GM12878 (cell line): ENCODE data around the gene SLC44A4. TPM values are rescaled to one million over a fixed set of nuclear protein-coding genes. Genes with fewer than 3 reads are reported as not detected.

ENCODE experiments used
- ATAC-seq: fragments of 200-7000 bp; cut with Tn5 transposase; 3 replicates; pipeline ENCODE4 v1.9.1; 2020; ENCODE audit warnings: mild to moderate bottlenecking, moderate library complexity
- BruUV-seq: library from RNA; stranded (reverse); fragments of 400-500 nt; replicated peaks from 2 replicates; lab custom pipeline; 2021; lab: Mats Ljungman, UMichigan
- CTCF ChIA-PET: fragments of 300-600 bp; sonication (Branson Sonifier 250); formaldehyde crosslinking; extraction: SDS; loops from one replicate; lab custom pipeline; 2021; ENCODE audit warnings: inconsistent platforms; lab: Yijun Ruan, JAX
- POLR2A ChIA-PET: fragments of 350-600 bp; formaldehyde crosslinking; extraction: SDS; loops from one replicate; lab custom pipeline; 2021; ENCODE audit warnings: inconsistent platforms; lab: Charles Lee
- RAD21 ChIA-PET: fragments of 300-600 bp; sonication (Branson Sonifier 250); formaldehyde crosslinking; loops from one replicate; lab custom pipeline; 2023; ENCODE audit warnings: antibody characterized with exemption; ENCODE audit not compliant: unreplicated experiment; lab: Charles Lee
- SMC1A ChIA-PET: fragments of 300-600 bp; sonication (Branson Sonifier 250); formaldehyde crosslinking; loops from one replicate; lab custom pipeline; 2023; ENCODE audit not compliant: unreplicated experiment, uncharacterized antibody; lab: Charles Lee
- DNase-seq: peaks from one replicate; pipeline ENCODE4 v3.0.0-alpha.2; 2011; ENCODE audit warnings: low read depth, low spot score
- FAIRE-seq: peaks from 3 replicates; lab custom pipeline; 2011; peaks lifted over from hg19 to GRCh38; lab: Jason Lieb, UNC
- H2AFZ ChIP-seq: 2 replicates; pipeline ENCODE4 v1.6.0; 2011; ENCODE audit warnings: low read depth, low read length, control low read depth; ENCODE audit not compliant: control insufficient read depth
- H3K27ac ChIP-seq: 2 replicates; pipeline ENCODE4 v1.5.1; 2011; ENCODE audit warnings: control low read depth; ENCODE audit not compliant: control insufficient read depth, insufficient read depth
- H3K27me3 ChIP-seq, 2 experiments: replicated peaks in 1 of 2; 2 replicates each; pipeline versions ENCODE4 v1.6.0 to v1.6.1; 2011; ENCODE audit warnings: low read length in 1 of 2; ENCODE audit not compliant: control insufficient read depth in 2 of 2, insufficient read depth in 2 of 2
- H3K36me3 ChIP-seq, 2 experiments: 2 replicates each; pipeline ENCODE4 v1.5.1; 2011; ENCODE audit warnings: low read length in 1 of 2; ENCODE audit not compliant: control insufficient read depth in 2 of 2, insufficient read depth in 2 of 2
- H3K4me1 ChIP-seq: 2 replicates; pipeline ENCODE4 v1.6.1; 2011; ENCODE audit warnings: mild to moderate bottlenecking, low read length, moderate library complexity, mixed read lengths; ENCODE audit not compliant: control insufficient read depth, insufficient read depth
- H3K4me2 ChIP-seq: 2 replicates; pipeline ENCODE4 v1.6.0; 2011; ENCODE audit warnings: control low read depth; ENCODE audit not compliant: control insufficient read depth, insufficient read depth
- H3K4me3 ChIP-seq: fragments of 200-600 bp; sonication (generic); 2 replicates; pipeline ENCODE4 v1.5.1; 2016
- H3K79me2 ChIP-seq: 2 replicates; pipeline ENCODE4 v1.6.0; 2011; ENCODE audit warnings: low read length; ENCODE audit not compliant: control insufficient read depth, insufficient read depth
- H3K9ac ChIP-seq: 2 replicates; pipeline ENCODE4 v1.8.0; 2011; ENCODE audit warnings: low read length, control low read depth, mixed read lengths; ENCODE audit not compliant: control insufficient read depth, insufficient read depth
- H3K9me3 ChIP-seq: replicated peaks from 3 replicates; pipeline ENCODE4 v1.5.1; 2011; ENCODE audit warnings: mild to moderate bottlenecking, low read length; ENCODE audit not compliant: control insufficient read depth, insufficient read depth
- H4K20me1 ChIP-seq: 2 replicates; pipeline ENCODE4 v1.6.0; 2011; ENCODE audit not compliant: control insufficient read depth, insufficient read depth
- CEBPB ChIP-seq, 2 experiments: fragments of 150-350 bp in 1 of 2; IDR thresholded peaks; 2 replicates each; pipeline ENCODE4 v1.6.1; 2012 to 2014; ENCODE audit warnings: low read depth in 2 of 2, low read length in 2 of 2, borderline replicate concordance in 1 of 2, inconsistent platforms in 1 of 2
- CEBPZ ChIP-seq: fragments of 150-350 bp; IDR thresholded peaks from 2 replicates; pipeline ENCODE4 v1.6.1; 2016; ENCODE audit warnings: low read depth, low read length
- HSF1 ChIP-seq: fragments of 150-350 bp; IDR thresholded peaks from 2 replicates; pipeline ENCODE4 v1.6.1; 2014; ENCODE audit warnings: mild to moderate bottlenecking, low read depth, low read length
- SMARCA5 ChIP-seq: fragments of 450-650 bp; IDR thresholded peaks from 2 replicates; pipeline ENCODE4 v1.6.1; 2017; ENCODE audit warnings: mild to moderate bottlenecking
- TAF1 ChIP-seq: IDR thresholded peaks from 2 replicates; pipeline ENCODE4 v1.6.1; 2011; ENCODE audit warnings: mild to moderate bottlenecking, low read depth, low read length, borderline replicate concordance
- ZNF687 ChIP-seq: fragments of 450-650 bp; IDR thresholded peaks from 2 replicates; pipeline ENCODE4 v1.6.1; 2017; ENCODE audit warnings: mild to moderate bottlenecking, moderate library complexity
- WGBS: methylation state at CpG from one replicate; pipeline ENCODE4 v1.1.6; 2016; ENCODE audit warnings: low lambda C conversion rate; ENCODE audit not compliant: insufficient replicate concordance, insufficient coverage; ENCODE audit errors: missing lambda C conversion rate; 5-methylcytosine and 5-hydroxymethylcytosine counted together
- in situ Hi-C: fragments of 300-500 bp; cut with MboI; formaldehyde crosslinking; loops from 9 replicates; pipeline ENCODE4 v1.14.3; 2018; ENCODE audit warnings: mixed read lengths
- intact Hi-C: fragments of 100-400 bp; cut with micrococcal nuclease; formaldehyde crosslinking; loops from one replicate; pipeline ENCODE4 v1.14.2; 2022; ENCODE audit not compliant: unreplicated experiment
- polyA plus RNA-seq, 11 experiments: library from polyadenylated mRNA; depleted of rRNA in 4 of 11; unstranded in 6 of 11; stranded (reverse) in 5 of 11; fragments of >200 nt; fragmentation: Nextera tagmentation in 4 of 11; fragmentation: Illumina TruSeq in 1 of 11; extraction: Ambion mirVana in 4 of 11; extraction: Trizol in 1 of 11; gene quantifications; 1 replicate in 1 of 11; 2 replicates in 10 of 11; pipeline versions ENCODE4 v1.2.1 to v1.2.3, GENCODE V29; 2011 to 2016; ENCODE audit warnings: inconsistent platforms in 2 of 11, missing spikeins in 2 of 11, low read depth in 1 of 11
- total RNA-seq, 4 experiments: library from RNA; depleted of rRNA in 3 of 4; stranded (reverse); fragments of >200 nt in 3 of 4; fragmentation: Illumina TruSeq in 1 of 4; extraction: Trizol in 1 of 4; gene quantifications; 2 replicates each; pipeline versions ENCODE4 v1.2.1 to v1.2.3, GENCODE V29; 2013 to 2021

The SLC44A4 gene
- total and polyA plus RNA-seq, 10 of the 15 experiments (the other 5 are each of a cell fraction or from before 2014, with no cell fraction given): 0.04 to 0.24 (median 0.15) TPM; not detected in 3

- intact Hi-C loops: no loop called here
- no peak for DNase-seq
- H4K20me1 ChIP-seq: no peaks in the 10 kb centered on the region
- ATAC-seq: no peak
- in situ Hi-C loops: no loop called here
- no peaks in the 10 kb centered on the region for H3K4me1 ChIP-seq
- no peaks in the 10 kb centered on the region for H3K79me2 ChIP-seq
- no peaks in the 10 kb centered on the region for H3K27me3 ChIP-seq
- ChIA-PET POLR2A (interaction anchor here (0.6 kb wide), 1 partner anchor 306 kb away, joined by 3 read pairs; the partner anchor contains the start of gene AIF1), SMC1A (interaction anchor here (0.6 kb wide), 1 partner anchor 83 kb away, joined by 3 read pairs; no protein-coding TSS in a partner anchor), CTCF (interaction anchor here (1.0 to 1.3 kb wide), 2 partner anchors 31 to 91 kb away, joined by 3 to 5 read pairs; no protein-coding TSS in a partner anchor), RAD21 (no interaction called here)
- no peak overlapping the region for H3K4me3 ChIP-seq
- no peak for TF ChIP-seq CEBPB (IDR thresholded peaks at IDR 0.05; ENCODE audit: borderline replicate concordance in 1 of 2, low read depth in 2 of 2, low read length in 2 of 2)
- no peak for TF ChIP-seq SMARCA5
- no peak for TF ChIP-seq CEBPZ
- no peak for TF ChIP-seq TAF1
- TF ChIP-seq HSF1: no peak
- no peak for TF ChIP-seq ZNF687
- WGBS: 35% methylated on average over 2 of the region's 2 CpGs
- H3K9ac ChIP-seq: no peak overlapping the region
- no peak overlapping the region for H3K4me2 ChIP-seq
- FAIRE-seq: no peak
- H2AFZ ChIP-seq: no peak overlapping the region
- H3K36me3 ChIP-seq: no peaks in the 10 kb centered on the region
- H3K27ac ChIP-seq: no peak overlapping the region
- peaks cover under 1% of the 10 kb centered on the region; the same call in 1 of the 3 replicates for H3K9me3 ChIP-seq
- no TSS peak for BruUV-seq
Measured at GRCh38 chr6:31920811-31921210, 42.0 kb upstream of the SLC44A4 start.
